Raji (cell line): ENCODE data around the gene THY1.

Experiments
- POLR2A ChIP-seq: IDR thresholded peaks from 2 replicates; pipeline ENCODE4 v1.6.1; 2011; ENCODE audit warnings: low read depth, low read length, control low read depth; ENCODE audit not compliant: insufficient read depth

Gene THY1

GRCh38 chr11:119422809-119423508, at the start of gene THY1:
Gene THY1, minus strand, starts transcription at chr11:119423172. Its CDS starts 2,267 bp downstream, at chr11:119420905.
- TF ChIP-seq POLR2A = no peak

GRCh38 chr11:119472186-119472855, 49.3 kb upstream of the THY1 start:
- TF ChIP-seq POLR2A = no peak

- no peak for TF ChIP-seq POLR2A
Measured at GRCh38 chr11:119471329-119471728, 48.4 kb upstream of the THY1 start.

DNA sequence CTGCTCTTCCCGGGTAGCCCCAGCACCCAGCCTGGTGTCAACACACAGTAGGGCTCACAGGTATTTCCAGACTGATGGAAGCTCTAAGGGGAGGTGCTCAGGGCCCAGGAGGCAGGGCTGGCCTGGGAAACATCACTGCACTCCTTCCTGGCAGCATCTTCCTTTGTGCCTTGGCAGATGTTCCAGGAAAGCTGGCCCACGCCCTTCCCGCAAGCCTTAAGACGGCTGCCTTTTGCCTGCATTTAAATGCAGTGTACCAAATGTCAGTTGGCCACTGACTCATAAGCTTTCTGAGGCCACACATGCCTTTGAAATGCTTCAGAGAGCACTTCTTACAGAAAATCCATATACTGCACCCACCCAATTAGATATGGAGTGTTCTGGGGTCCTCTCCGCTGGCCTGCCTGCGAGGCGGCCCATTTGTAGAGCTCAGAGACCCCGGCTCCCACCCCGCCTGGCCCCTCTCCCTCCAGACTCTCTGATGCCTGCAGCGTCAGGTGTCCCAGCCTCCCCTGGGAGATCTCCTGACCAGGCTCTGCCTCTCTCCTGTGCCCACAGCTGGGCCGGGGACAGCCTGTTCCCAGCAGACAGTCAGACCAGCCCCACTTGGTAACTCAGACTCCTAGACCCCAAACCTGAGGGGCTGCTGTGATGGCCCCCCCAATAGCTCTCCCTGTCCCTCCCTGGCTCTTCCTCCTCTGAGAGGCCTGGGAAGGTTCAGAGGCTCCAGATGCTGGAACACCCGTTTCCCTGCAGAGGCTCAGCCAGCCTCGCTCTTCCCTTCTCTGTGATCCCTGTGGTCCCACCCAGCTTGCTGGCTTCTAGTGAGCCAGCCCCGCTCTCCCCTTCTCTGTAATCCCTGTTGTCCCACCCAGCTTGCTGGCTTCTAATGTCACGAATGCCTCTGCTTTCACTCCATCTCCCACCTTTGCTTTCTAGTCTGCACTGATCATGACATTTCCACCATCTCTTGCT, 47.6 kb upstream of the THY1 start:
- TF ChIP-seq POLR2A = no peak

GRCh38 chr11:119469506-119469905, 46.5 kb upstream of the THY1 start:
- TF ChIP-seq POLR2A = no peak

GRCh38 chr11:119468511-119468910, 45.5 kb upstream of the THY1 start:
- TF ChIP-seq POLR2A = no peak

- no peak for TF ChIP-seq POLR2A
Measured at GRCh38 chr11:119461229-119461963, 38.4 kb upstream of the THY1 start.

GRCh38 chr11:119460582-119460981, 37.6 kb upstream of the THY1 start:
- TF ChIP-seq POLR2A = no peak

DNA sequence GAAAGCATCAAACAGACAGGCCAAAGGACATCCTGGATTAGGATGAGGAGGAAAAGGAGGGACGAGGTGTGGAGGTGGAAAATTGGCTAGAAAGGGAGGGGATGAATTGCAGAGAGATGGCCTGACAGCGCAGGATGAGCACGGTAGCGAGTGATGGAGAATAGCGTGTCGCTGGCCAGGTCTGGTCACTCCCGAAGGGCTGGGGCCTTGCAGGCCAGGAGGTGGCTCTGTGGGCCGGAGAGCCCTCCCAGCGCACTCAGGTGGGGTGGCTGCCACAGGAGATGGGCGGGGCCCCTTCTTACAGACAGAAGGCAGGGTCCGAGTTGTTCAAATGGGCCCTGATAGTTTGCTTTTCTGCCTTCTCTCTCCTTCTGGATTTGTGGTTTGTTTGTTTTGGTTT, 37.1 kb upstream of the THY1 start:
- no peak for TF ChIP-seq POLR2A

- no peak for TF ChIP-seq POLR2A
Measured at GRCh38 chr11:119459293-119459976, 36.5 kb upstream of the THY1 start.

GRCh38 chr11:119453881-119454280, 30.9 kb upstream of the THY1 start:
- no peak for TF ChIP-seq POLR2A

DNA sequence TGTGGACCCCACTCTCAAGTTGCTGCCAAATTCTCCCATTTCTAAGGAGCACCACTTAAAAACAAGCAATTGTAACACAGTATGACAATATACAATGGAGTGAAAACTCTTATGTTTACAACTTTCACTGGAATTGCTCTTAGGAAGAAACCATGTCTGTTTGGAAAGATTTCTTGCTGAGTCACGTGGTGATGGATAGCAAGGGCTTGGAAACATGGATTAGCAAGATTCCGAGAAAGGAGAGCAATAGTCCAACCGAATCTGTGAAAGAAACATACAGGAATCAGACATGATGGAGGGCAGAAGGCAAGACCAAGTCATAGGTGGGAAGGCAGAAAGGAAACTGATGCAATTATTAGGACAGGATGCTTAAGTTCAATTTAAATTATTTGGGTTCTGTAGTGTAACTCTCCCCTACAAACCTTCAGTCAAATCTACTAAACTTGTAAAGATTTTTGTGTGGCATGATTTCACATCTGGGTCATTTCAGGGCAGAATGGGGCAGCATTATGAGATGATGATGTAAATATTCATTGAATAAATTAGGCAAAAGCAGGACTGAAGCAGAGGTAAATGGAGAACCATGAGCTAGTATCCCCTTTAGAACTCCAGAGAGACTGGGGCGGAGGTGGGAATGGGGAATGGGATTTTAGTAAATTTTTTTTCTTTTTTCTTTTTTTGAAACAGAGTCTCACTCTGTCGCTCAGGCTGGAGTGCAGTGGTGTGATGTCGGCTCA, 27.8 kb upstream of the THY1 start:
- no peak for TF ChIP-seq POLR2A

GRCh38 chr11:119449498-119449897, 26.5 kb upstream of the THY1 start:
- no peak for TF ChIP-seq POLR2A

GRCh38 chr11:119448380-119448779, 25.4 kb upstream of the THY1 start:
- TF ChIP-seq POLR2A = no peak
